ENCODE data around the gene G3BP2.
"Not testable (repeated sequence)": the region's sequence is repeated elsewhere in the genome, so short reads cannot be mapped to it uniquely, and the experiment has no call there.

Gene G3BP2

DNA sequence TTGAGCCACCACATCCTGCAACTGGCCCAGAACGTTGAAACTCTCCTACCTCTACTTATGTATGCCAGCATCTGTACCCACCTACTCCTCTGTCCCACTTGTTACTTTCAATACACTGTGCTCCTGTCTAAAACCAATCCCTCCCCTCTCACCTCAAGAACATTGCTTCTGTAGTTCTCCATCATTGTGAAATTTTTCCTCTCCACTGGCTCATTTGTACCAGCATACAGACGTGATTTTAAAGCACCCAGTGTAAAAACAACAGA, 25.7 kb upstream of the G3BP2 start:
- no peaks in the 10 kb centered on the region for H3K27me3 Mint-ChIP-seq
- H3K36me3 Mint-ChIP-seq (ENCODE audit: insufficient read depth) = peaks cover 3% of the 10 kb centered on the region
- peaks cover 17 to 21% of the 10 kb centered on the region in 2 donors for H3K4me1 Mint-ChIP-seq (ENCODE audit: low read depth in 2 of 2)
- H3K4me3 Mint-ChIP-seq = peak overlapping the region; percentile 44 to 58
- ATAC-seq (replicated peaks) (peak; percentile 53), DNase-seq (no peak)
- H3K27ac Mint-ChIP-seq = peak overlapping the region; percentile 87 to 92
- H3K9me3 Mint-ChIP-seq = no peaks in the 10 kb centered on the region

DNA sequence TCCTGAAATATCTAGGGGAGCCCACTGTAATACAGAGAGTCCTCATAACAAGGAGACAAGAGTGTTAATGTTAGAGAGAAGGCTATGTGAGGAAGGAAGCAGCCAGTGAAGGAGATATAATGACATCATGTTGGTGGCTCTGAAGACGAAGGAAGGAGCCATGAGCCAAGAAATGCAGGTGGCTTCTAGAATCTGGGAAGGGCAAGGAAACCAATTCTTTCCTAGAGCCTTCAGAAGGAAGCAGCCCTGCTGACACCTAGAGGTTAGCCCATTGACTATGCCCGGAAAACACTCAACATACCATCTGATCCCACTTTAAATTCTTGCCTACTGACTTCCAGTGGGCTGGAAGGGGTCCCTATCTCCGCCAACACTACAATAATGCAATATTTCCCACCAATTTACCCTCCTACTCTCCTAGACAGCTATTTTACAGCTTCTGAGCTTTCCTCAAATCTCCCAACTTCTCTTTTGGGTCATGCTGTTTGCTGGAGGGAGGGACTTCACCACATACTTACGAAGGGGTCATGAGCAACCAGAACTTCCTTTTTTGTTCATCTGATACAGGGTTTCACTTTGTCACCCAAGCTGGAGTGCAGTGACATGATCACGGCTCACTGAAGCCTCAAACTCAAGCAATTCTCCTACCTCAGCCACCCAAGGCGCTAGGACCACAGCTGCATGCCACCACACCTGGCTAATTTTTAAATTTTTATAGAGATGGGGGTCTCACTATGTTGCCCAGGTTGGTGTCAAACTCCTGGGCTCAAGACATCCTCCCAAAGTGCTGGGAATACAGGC, 25.2 kb upstream of the G3BP2 start:
- Mint-ChIP-seq H3K36me3 (ENCODE audit: insufficient read depth) (peaks cover 3% of the 10 kb centered on the region), H3K4me1 (ENCODE audit: low read depth in 2 of 2) (peaks cover 17 to 21% of the 10 kb centered on the region in 2 donors), H3K27me3 (no peaks in the 10 kb centered on the region), H3K9me3 (no peaks in the 10 kb centered on the region), H3K4me3 (peak overlapping the region; percentile 44 to 58), H3K27ac (peak overlapping the region; percentile 87 to 92)
- peak; percentile 78 for ATAC-seq (replicated peaks)
- peak in 2 of 3 experiments; percentile 9 to 14 for DNase-seq

DNA sequence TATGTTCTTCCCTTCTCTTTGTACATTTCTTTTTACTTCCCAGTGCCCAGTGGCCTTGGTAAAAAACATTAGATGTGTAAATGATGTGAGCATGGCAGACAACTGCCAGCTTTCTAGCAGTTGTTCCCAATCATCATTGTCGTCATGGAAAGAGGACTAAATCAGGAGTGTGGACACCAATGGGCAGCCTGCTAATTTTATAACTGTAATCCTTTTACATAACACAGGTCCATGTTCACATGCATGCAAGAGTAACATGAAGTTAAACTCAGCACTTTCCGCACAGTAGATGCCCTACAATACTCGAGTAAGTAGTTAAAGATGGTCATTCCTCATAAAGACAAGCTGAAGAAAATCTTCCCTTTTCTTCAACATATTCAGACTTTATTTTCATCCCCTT, 23.4 kb upstream of the G3BP2 start:
- ATAC-seq (replicated peaks) (no peak), DNase-seq (no peak)
- Mint-ChIP-seq H3K27ac (peak overlapping the region in 1 of 2 donors; percentile 79), H3K9me3 (no peaks in the 10 kb centered on the region), H3K27me3 (no peaks in the 10 kb centered on the region), H3K4me1 (ENCODE audit: low read depth in 2 of 2) (peaks cover 17 to 19% of the 10 kb centered on the region in 2 donors), H3K36me3 (ENCODE audit: insufficient read depth) (peaks cover 3% of the 10 kb centered on the region), H3K4me3 (no peak overlapping the region)

DNA sequence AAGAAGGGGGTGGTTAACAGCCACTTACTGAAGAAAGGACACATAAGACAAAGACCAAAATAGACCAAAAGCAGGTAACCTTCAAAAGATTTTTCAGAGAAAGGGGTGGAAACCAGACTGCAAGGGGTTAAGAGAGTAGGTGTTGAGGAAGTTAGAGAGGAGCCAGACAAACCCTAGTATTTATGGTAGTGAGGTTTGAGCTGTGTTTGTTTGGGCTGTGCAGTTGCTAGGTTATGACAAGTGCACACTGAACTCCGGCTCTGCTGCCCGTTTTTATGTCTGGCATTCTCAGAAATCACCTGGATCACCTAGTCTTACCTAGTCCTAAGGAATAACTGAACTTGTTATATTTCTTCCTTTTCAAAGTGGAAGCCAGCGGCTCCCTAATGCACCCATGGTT, 22.9 kb upstream of the G3BP2 start:
- no peaks in the 10 kb centered on the region for H3K27me3 Mint-ChIP-seq
- no peaks in the 10 kb centered on the region for H3K9me3 Mint-ChIP-seq
- ATAC-seq (replicated peaks) = peak; percentile 72
- H3K4me3 Mint-ChIP-seq = no peak overlapping the region
- peaks cover 3% of the 10 kb centered on the region for H3K36me3 Mint-ChIP-seq (ENCODE audit: insufficient read depth)
- peak overlapping the region in 1 of 2 donors; percentile 39 for H3K27ac Mint-ChIP-seq
- no peak for DNase-seq
- H3K4me1 Mint-ChIP-seq (ENCODE audit: low read depth in 2 of 2) = peaks cover 17 to 19% of the 10 kb centered on the region in 2 donors

DNA sequence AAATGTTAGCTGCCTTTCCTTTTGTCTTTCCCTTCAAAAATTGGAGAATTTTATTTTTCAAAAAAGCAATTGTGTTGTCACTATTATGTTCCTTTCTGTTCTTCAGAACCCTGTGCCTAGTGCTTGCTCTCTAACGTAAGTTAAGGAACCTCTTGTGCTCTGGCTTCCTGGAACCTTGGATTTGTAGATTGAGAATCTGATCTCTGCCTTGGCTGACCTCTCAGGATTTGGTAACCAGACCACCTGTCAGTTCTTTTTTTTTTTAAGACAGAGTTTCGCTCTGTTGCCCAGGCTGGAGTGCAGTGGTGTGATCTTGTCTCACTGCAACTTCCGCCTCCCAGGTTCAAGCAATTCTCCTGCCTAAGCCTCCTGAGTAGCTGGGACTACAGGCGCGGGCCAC, 18.9 kb upstream of the G3BP2 start:
- not testable (repeated sequence) for H3K36me3 Mint-ChIP-seq (ENCODE audit: insufficient read depth); ATAC-seq (replicated peaks); H3K4me3 Mint-ChIP-seq; H3K27me3 Mint-ChIP-seq; DNase-seq; H3K27ac Mint-ChIP-seq; H3K9me3 Mint-ChIP-seq; H3K4me1 Mint-ChIP-seq (ENCODE audit: low read depth in 2 of 2)

DNA sequence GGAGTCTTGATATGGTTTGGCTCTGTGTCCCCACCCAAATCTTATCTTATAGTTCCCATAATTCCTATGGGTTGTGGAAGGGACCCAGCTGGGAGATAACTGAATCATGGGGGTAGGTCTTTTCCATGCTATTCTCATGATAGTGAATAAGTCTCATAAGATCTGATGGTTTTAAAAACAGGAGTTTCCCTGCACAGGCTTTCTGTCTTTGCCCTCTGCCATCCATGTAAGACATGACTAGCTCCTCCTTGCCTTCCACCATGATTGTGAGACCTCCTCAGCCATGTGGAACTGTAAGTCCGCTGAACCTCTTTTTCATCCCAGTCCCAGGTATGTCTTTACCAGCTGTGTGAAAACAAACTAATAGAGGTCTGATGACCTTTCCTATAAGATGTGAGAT, 13.9 kb upstream of the G3BP2 start:
- H3K27ac Mint-ChIP-seq = peak overlapping the region; percentile 5 to 41
- H3K4me3 Mint-ChIP-seq = peak overlapping the region; percentile 38 to 41

DNA sequence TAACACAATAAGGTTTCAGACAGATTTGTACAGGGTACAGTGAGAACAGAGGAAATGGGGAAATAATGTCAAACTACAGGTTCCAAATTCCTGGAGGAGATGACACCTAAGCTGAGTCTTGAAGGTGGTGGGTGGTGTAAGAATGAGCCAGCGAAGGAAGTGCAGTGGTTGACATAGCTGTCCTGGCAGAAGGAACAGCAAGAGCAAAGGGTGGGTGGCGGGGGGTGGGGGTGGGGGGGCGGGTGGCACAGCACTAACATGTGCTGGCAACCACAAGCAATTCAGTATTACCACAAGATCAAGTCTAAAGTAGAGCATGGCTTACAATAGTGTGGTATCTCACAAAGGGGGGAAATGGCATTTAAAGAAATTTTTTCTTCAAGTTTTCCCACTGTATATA, 13.1 kb upstream of the G3BP2 start:
- peak overlapping the region; percentile 5 to 70 for H3K27ac Mint-ChIP-seq
- ATAC-seq (replicated peaks) (peak; percentile 85), DNase-seq (peak; percentile 26 to 30 (median 30))
- no peaks in the 10 kb centered on the region for H3K27me3 Mint-ChIP-seq
- H3K36me3 Mint-ChIP-seq (ENCODE audit: insufficient read depth) = peaks cover 6% of the 10 kb centered on the region
- H3K4me1 Mint-ChIP-seq (ENCODE audit: low read depth in 2 of 2) = peaks cover 17 to 20% of the 10 kb centered on the region in 2 donors
- H3K4me3 Mint-ChIP-seq = peak overlapping the region in 1 of 2 donors; percentile 32
- no peaks in the 10 kb centered on the region for H3K9me3 Mint-ChIP-seq

More for the DNA sequence above, 13.9 kb upstream of the G3BP2 start:
- not testable (repeated sequence) for DNase-seq; H3K36me3 Mint-ChIP-seq (ENCODE audit: insufficient read depth); ATAC-seq (replicated peaks); H3K27me3 Mint-ChIP-seq; H3K9me3 Mint-ChIP-seq
- peaks cover 17 to 20% of the 10 kb centered on the region in 2 donors for H3K4me1 Mint-ChIP-seq (ENCODE audit: low read depth in 2 of 2)

DNA sequence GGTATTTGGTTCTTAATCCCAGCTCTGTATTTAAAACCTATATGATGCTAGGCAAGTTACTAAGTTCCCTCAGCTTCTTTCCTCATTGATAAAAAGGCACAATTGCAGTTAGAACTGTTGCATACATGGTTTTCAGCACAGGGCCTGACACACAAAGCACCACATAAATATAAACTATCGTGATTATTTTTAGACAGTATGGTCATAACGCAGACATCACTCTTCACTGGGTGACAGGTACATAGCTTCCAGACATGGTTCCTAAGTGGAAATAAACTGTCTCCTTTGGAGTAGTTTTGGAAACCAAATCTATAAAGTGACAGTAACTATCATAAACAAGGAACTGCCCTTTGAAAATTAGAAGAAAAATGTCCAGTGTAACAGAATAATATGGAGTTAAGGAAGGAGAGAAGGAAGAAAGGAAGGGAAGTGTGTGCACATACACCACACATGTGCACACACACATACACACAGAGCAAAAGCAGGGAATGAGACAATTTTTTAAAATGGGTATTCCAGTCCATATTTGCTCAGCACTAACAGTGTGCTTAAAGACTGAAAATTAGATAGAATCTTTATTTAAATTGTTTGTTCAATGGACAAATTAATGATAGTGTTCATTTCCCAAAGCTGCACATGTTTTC, 12.5 kb upstream of the G3BP2 start:
- ATAC-seq (replicated peaks) (no peak), DNase-seq (no peak)
- H3K9me3 Mint-ChIP-seq = no peaks in the 10 kb centered on the region
- peaks cover 6% of the 10 kb centered on the region for H3K36me3 Mint-ChIP-seq (ENCODE audit: insufficient read depth)
- H3K4me1 Mint-ChIP-seq (ENCODE audit: low read depth in 2 of 2) = peaks cover 17 to 20% of the 10 kb centered on the region in 2 donors
- H3K4me3 Mint-ChIP-seq = peak overlapping the region in 1 of 2 donors; percentile 32
- peak overlapping the region; percentile 5 to 70 for H3K27ac Mint-ChIP-seq
- H3K27me3 Mint-ChIP-seq = no peaks in the 10 kb centered on the region

DNA sequence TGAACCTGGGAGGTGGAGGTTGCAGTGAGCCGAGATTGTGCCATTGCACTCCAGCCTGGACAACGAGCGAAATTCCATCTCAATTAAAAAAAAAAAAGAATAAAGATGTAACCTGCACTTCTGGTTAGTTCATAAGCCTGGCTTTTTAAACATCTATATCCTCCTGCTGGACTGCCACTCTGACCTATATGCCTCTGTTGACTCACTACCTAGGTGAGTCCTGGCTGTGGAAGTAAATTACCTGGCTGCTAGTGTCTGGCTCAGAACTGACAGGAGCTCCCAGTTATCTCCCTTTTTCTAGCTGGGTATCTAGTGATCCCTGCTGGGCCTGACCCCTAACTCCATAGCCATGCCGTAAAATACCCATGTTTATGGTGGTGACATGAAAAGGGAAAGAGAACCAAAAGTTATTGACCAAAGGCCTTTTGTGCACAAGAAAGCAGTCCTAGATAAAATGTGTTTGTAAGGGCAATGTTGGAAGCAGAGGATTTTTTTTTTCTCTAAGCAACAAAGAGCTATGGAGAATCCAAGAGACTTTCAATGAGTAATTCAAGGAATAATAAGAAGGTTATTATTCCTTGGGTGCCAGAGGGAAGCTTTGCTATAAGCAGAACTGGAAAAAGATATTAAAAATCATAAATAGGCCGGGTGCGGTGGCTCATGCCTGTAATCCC, 10.4 kb upstream of the G3BP2 start:
- ATAC-seq (replicated peaks) = no peak
- H3K4me3 Mint-ChIP-seq = peak overlapping the region in 1 of 2 donors; percentile 73

DNA sequence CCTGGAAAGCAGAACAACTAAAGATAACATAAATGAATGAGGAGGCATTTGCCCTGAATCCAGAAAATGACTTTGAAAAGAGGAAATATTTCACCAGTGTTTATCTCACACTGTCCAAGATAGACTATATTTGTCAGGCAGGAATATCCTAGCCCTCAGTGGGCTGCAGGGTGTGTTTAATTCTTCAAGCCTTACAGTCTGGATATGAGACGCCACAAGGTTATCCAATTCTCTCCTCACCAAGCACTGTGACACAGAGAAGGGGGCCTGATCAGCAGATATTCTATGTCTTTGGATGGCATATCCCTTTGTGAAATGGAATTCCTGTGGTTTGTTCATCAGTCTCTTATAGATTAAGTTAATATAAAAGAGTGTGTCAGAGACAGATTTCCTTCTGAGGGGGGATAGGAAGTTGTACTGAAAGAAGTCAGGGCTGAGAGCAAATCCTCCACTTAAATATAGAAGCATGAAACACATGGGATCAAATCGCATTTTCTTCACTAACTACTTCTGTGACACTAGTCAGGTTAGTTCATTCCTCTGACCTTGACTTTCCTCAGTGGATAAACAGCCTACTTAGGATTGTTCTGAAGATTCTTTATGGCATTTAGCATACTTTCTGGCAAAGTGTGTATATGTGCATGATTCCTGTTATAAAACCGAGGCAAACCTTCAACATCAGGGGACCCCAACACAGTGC, 6.8 kb upstream of the G3BP2 start:
- DNase-seq (no peak), ATAC-seq (replicated peaks) (no peak)
- H3K9me3 Mint-ChIP-seq = no peaks in the 10 kb centered on the region
- H3K27me3 Mint-ChIP-seq = no peaks in the 10 kb centered on the region
- no peak overlapping the region for H3K4me3 Mint-ChIP-seq
- H3K36me3 Mint-ChIP-seq (ENCODE audit: insufficient read depth) = peaks cover 6% of the 10 kb centered on the region
- no peak overlapping the region for H3K27ac Mint-ChIP-seq
- H3K4me1 Mint-ChIP-seq (ENCODE audit: low read depth in 2 of 2) = peaks cover 4 to 8% of the 10 kb centered on the region in 2 donors

More for the DNA sequence above, 10.4 kb upstream of the G3BP2 start:
- Mint-ChIP-seq H3K4me1 (ENCODE audit: low read depth in 2 of 2) (peaks cover 17 to 20% of the 10 kb centered on the region in 2 donors), H3K27me3 (no peaks in the 10 kb centered on the region), H3K36me3 (ENCODE audit: insufficient read depth) (peaks cover 6% of the 10 kb centered on the region), H3K9me3 (no peaks in the 10 kb centered on the region), H3K27ac (peak overlapping the region; percentile 63 to 82)
- no peak for DNase-seq

DNA sequence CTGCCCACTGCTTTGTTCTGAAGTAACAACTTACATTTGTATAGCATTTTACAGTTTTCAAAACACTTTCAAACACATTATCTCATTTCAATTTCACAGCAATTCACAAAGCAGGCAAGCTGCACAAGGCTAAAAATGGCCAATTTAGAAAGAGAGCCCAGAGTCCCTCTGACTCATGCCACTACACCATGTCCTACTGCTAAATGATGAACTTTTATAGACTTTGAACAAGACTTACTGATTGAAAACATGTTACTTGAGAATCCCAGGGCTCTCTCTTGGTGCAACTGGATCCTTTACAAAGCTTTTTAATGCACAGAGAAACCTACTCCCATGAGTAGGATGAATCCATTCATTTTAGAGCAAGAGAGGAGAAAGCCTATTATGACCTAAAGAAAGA, 5.8 kb upstream of the G3BP2 start:
- Mint-ChIP-seq H3K27ac (no peak overlapping the region), H3K36me3 (ENCODE audit: insufficient read depth) (peaks cover 6% of the 10 kb centered on the region), H3K9me3 (no peaks in the 10 kb centered on the region), H3K27me3 (no peaks in the 10 kb centered on the region), H3K4me1 (ENCODE audit: low read depth in 2 of 2) (peaks cover 6 to 9% of the 10 kb centered on the region in 2 donors), H3K4me3 (no peak overlapping the region)
- ATAC-seq (replicated peaks) (no peak), DNase-seq (no peak)

DNA sequence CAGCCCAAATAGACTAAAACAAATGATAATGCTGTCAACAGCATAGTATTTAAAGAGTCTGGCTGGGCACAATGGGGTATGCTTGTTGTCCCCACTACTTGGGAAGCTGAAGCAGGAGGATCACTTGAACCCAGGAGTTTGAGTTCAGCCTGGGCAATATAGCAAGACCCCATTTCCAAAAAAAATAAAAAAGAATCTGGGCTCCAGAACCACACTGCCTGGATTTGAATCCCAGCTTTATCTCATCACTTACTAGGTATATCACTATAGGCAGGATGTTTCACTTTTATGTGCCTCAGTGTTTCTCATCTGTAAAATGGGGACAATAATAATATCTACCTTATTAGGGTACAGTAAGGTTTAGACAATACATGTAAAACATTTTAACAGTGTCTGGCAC, 5.3 kb upstream of the G3BP2 start:
- Mint-ChIP-seq H3K36me3 (ENCODE audit: insufficient read depth) (peaks cover 10% of the 10 kb centered on the region), H3K27me3 (no peaks in the 10 kb centered on the region), H3K4me1 (ENCODE audit: low read depth in 2 of 2) (peaks cover 10 to 14% of the 10 kb centered on the region in 2 donors), H3K9me3 (no peaks in the 10 kb centered on the region), H3K4me3 (no peak overlapping the region), H3K27ac (no peak overlapping the region)
- DNase-seq (no peak), ATAC-seq (replicated peaks) (no peak)

DNA sequence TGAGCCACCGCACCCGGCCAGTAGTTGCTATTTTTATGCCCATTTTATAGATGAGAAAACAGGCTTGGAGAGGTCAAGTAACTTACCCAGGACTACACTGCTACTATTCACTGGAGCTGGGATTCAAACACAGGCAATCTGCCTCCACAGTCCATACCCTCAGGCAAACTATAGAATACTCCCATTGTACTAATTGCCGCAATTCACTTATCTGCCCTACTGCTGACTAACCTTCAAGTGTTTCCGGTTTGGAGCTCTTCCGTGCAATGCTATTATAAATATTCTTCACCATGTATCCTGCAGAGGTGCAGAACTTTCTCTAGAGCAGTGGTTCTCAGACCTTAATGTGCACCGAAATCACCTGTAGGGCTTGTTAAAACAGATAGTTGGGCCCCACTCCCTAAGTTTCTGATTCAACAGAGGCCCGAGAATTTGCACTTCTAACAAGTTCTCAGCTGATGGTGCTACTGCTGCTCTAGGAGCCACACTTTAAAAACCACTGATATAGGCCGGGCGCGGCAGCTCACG, 1.9 kb upstream of the G3BP2 start:
- Mint-ChIP-seq H3K9me3 (no peaks in the 10 kb centered on the region), H3K4me1 (ENCODE audit: low read depth in 2 of 2) (peaks cover 20 to 24% of the 10 kb centered on the region in 2 donors), H3K36me3 (ENCODE audit: insufficient read depth) (peaks cover 33% of the 10 kb centered on the region), H3K27ac (no peak overlapping the region), H3K27me3 (no peaks in the 10 kb centered on the region), H3K4me3 (no peak overlapping the region)
- no peak for ATAC-seq (replicated peaks)
- DNase-seq = no peak

All from effector memory CD8-positive, alpha-beta T cell (primary cell).